Karpas-422 (cell line): ENCODE measurements around the gene ZNF638. TPM values are rescaled to one million over a fixed set of nuclear protein-coding genes. Genes with fewer than 3 reads are reported as not detected.

ENCODE experiments used
- DNase-seq: peaks from one replicate; pipeline ENCODE4 v3.0.0-alpha.2; 2015
- H2AFZ ChIP-seq: fragments of 200-600 bp; sonication (generic); 2 replicates; pipeline ENCODE4 v1.6.1; 2014; ENCODE audit warnings: antibody characterized with exemption, low read length, mixed read lengths
- H3K27ac ChIP-seq: fragments of 200-600 bp; sonication (generic); 2 replicates; pipeline ENCODE4 v1.5.1; 2014; ENCODE audit warnings: mild to moderate bottlenecking, low read length, moderate library complexity
- H3K27me3 ChIP-seq: fragments of 200-600 bp; sonication (generic); 2 replicates; pipeline ENCODE4 v1.6.1; 2014; ENCODE audit warnings: low read length, mixed read lengths
- H3K36me3 ChIP-seq: fragments of 200-600 bp; sonication (generic); 2 replicates; pipeline ENCODE4 v1.6.1; 2014; ENCODE audit warnings: low read length, mixed read lengths; ENCODE audit not compliant: insufficient read depth
- H3K4me1 ChIP-seq: fragments of 200-600 bp; sonication (generic); 2 replicates; pipeline ENCODE4 v1.6.1; 2014; ENCODE audit warnings: mild to moderate bottlenecking, low read length, mixed read lengths
- H3K4me2 ChIP-seq: fragments of 200-600 bp; sonication (generic); 2 replicates; pipeline ENCODE4 v1.6.1; 2014; ENCODE audit warnings: low read length, low read depth, mild to moderate bottlenecking; ENCODE audit not compliant: poor library complexity, severe bottlenecking
- H3K4me3 ChIP-seq: fragments of 200-600 bp; sonication (generic); 2 replicates; pipeline ENCODE4 v1.5.1; 2014; ENCODE audit warnings: mild to moderate bottlenecking, antibody characterized with exemption, low read length, mixed read lengths
- H3K79me2 ChIP-seq: fragments of 200-600 bp; sonication (generic); 2 replicates; pipeline ENCODE4 v1.6.1; 2014; ENCODE audit warnings: mild to moderate bottlenecking, low read length, mixed read lengths
- H3K9ac ChIP-seq: fragments of 200-600 bp; sonication (generic); 2 replicates; pipeline ENCODE4 v1.6.0; 2014; ENCODE audit warnings: low read length
- H3K9me2 ChIP-seq: fragments of 200-600 bp; sonication (generic), shearing (Covaris generic); replicated peaks from 2 replicates; pipeline ENCODE4 v1.6.0; 2014; ENCODE audit warnings: mild to moderate bottlenecking, low read length, moderate library complexity; ENCODE audit not compliant: insufficient read depth
- H3K9me3 ChIP-seq: fragments of 300-700, 200-600 bp; sonication (generic); 2 replicates; pipeline ENCODE4 v1.6.1; 2014; ENCODE audit warnings: low read length, mixed read lengths
- H4K20me1 ChIP-seq: fragments of 200-600 bp; sonication (generic); 2 replicates; pipeline ENCODE4 v1.6.1; 2014; ENCODE audit warnings: mild to moderate bottlenecking, antibody characterized with exemption, low read length, low read depth; ENCODE audit not compliant: insufficient read depth
- total RNA-seq: library from RNA; depleted of rRNA; stranded (reverse); fragments of >200 nt; shearing (Covaris generic); gene quantifications from 2 replicates; pipeline ENCODE4 v1.2.3, GENCODE V29; 2014; ENCODE audit warnings: low replicate concordance

The ZNF638 gene
- total RNA-seq, 1 experiment from 2014 or later = 317 TPM

DNA sequence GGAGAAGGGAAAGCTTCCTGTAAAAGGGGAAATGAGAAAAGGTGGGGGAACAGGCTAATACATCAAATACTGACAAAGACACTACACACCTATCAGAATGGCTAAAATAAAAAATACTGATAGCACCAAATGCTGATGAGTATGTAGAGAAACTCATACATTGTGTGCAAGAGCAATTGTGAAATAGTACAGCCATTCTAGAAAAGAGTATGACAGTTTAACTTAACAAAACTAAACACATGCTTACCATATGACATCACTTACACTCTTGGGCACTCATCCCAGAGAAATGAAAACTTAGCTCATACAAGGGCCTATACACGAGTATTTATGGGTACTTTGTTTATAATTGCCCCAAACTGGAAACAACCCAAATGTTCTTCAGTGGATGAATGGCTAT is 53.4 kb downstream of the ZNF638 start:
- Histone ChIP-seq H3K27ac (no peak overlapping the region), H4K20me1 (no peaks in the 10 kb centered on the region), H3K9ac (no peak overlapping the region), H3K36me3 (peaks cover 76% of the 10 kb centered on the region), H3K4me2 (no peak overlapping the region), H3K9me2 (no peaks in the 10 kb centered on the region), H3K9me3 (no peaks in the 10 kb centered on the region), H2AFZ (no peak overlapping the region), H3K4me1 (no peaks in the 10 kb centered on the region), H3K79me2 (peaks cover 38% of the 10 kb centered on the region), H3K4me3 (no peak overlapping the region), H3K27me3 (no peaks in the 10 kb centered on the region)
- DNase-seq = no peak

DNA sequence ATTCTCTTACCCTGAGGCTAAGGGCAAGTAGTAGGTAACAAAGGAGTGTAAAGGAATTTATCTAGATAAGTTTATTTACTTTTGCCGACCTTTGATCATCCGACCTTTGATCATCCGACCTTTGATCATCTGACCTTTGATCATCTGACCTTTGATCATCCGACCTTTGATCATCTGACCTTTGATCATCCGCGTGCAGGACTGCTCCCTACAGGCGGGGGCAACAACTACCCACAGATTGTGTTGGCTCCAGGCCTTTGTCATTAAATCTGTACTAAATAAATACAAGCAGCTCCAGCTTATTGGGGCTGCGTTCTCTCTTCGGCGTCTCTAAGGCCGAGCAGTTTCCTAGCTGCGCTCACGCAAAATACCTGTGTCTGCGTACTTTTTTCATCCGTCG is 56.6 kb downstream of the ZNF638 start:
- no peaks in the 10 kb centered on the region for H3K27me3 ChIP-seq
- no peak overlapping the region for H3K9ac ChIP-seq
- H2AFZ ChIP-seq = no peak overlapping the region
- no peaks in the 10 kb centered on the region for H3K9me2 ChIP-seq
- H4K20me1 ChIP-seq = no peaks in the 10 kb centered on the region
- H3K4me3 ChIP-seq = no peak overlapping the region
- H3K79me2 ChIP-seq = peaks cover 23% of the 10 kb centered on the region
- H3K4me1 ChIP-seq = no peaks in the 10 kb centered on the region
- H3K9me3 ChIP-seq = no peaks in the 10 kb centered on the region
- no peak for DNase-seq
- H3K36me3 ChIP-seq = peaks cover 65% of the 10 kb centered on the region
- H3K4me2 ChIP-seq = no peak overlapping the region
- no peak overlapping the region for H3K27ac ChIP-seq

DNA sequence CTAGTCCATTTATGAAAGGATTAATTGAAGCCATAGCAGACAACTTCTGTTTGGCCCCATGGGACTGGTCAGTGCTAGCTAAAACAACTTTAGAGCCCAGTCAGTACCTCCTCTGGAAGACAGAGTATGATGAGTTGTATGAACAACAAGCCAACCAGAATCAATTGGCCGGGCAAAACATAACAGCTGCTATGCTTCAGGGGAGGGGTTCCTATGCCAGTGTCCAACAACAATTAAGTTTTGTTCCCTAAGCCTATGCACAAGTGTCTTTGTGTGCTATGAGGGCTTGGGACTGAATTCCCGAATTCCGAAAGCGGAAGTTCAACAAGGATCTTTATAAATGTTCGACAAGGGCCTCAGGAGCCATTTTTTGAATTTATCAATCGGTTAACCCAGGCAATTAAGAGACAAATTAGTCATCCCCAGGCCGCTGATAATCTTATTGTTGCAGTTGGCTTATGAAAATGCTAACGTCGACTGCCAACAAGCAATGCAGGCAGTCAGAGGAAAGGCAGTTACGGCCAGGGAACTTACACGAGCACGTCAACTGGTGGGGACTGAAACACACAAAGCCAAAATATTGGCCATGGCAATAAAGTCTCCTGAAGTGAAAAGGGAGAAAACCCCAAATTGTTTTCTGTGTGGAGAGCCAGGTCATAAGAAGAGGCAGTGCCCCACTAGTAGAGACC is 57.9 kb downstream of the ZNF638 start:
- Histone ChIP-seq H3K4me3 (no peak overlapping the region), H2AFZ (no peak overlapping the region), H3K9me3 (no peaks in the 10 kb centered on the region), H3K9me2 (no peaks in the 10 kb centered on the region), H3K79me2 (peaks cover 14% of the 10 kb centered on the region), H3K4me1 (no peaks in the 10 kb centered on the region), H3K27ac (no peak overlapping the region), H3K9ac (no peak overlapping the region), H3K4me2 (no peak overlapping the region), H3K36me3 (peaks cover 66% of the 10 kb centered on the region), H3K27me3 (no peaks in the 10 kb centered on the region), H4K20me1 (no peaks in the 10 kb centered on the region)
- DNase-seq = no peak

DNA sequence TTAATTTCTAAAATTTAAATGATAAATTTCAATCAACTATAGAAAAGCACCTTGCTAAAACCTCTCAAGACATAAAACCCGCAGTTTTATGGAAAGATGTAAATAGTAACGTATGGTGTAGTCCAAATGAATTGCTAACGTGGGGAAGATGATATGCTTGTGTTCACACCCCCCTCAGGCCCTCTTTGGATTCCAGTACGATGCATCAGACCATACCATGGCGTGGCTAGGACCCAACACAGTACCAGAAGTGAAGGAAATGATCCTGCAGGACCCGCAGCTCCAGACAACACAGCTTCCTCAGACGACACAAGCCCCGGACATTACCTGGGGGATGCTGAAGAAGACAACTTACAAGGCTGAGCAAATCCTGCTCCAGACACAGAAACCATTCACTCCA is 61.6 kb downstream of the ZNF638 start:
- Histone ChIP-seq H3K4me1 (no peaks in the 10 kb centered on the region), H3K4me3 (no peak overlapping the region), H3K9me3 (no peaks in the 10 kb centered on the region), H4K20me1 (no peaks in the 10 kb centered on the region), H2AFZ (no peak overlapping the region), H3K79me2 (peaks cover 3% of the 10 kb centered on the region; the same call in 1 of the 2 replicates), H3K9ac (no peak overlapping the region), H3K27ac (no peak overlapping the region), H3K27me3 (no peaks in the 10 kb centered on the region), H3K9me2 (no peaks in the 10 kb centered on the region), H3K36me3 (peaks cover 67% of the 10 kb centered on the region), H3K4me2 (no peak overlapping the region)
- no peak for DNase-seq

DNA sequence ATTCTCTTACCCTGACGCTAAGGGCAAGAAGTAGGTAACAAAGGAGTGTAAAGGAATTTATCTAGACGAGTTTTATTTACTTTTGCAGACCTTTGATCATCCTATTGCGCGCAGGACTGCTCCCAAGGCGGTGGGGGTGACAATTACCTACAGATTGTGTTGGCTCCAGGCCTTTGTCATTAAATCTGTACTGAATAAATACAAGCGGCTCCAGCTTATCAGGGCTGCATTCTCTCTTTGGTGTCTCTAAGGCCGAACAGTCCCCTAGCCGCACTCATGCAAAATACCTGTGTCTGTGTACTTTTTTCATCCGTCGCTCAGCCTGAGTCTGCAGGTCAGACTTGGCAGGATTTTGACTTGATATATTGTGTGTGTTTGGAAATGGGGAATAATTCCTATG is 63.9 kb downstream of the ZNF638 start:
- Histone ChIP-seq H3K36me3 (peaks cover 82% of the 10 kb centered on the region), H3K9me3 (no peaks in the 10 kb centered on the region), H4K20me1 (no peaks in the 10 kb centered on the region)

DNA sequence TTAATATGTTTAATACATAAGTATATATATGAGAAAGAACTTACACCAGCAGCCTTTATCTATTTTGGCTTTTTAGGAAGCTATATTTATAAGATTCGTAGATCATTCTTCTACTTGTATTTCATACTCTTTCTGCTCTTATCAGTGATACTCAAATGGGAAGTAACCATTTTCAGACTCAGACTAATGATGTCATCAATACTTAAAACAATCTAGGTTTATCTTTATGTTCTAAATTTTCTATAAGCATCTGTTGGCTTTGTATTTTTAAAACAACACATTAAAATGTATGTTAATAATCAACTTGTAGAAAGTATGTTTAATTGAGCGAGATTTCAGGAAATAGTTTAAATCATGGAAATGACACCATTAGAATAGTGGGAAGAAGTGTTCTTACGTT is 70.8 kb downstream of the ZNF638 start:
- no peaks in the 10 kb centered on the region for H4K20me1 ChIP-seq
- no peak overlapping the region for H3K9ac ChIP-seq
- DNase-seq = no peak
- no peak overlapping the region for H3K27ac ChIP-seq
- peaks cover 13% of the 10 kb centered on the region for H3K79me2 ChIP-seq
- H3K4me2 ChIP-seq = no peak overlapping the region
- H3K9me2 ChIP-seq = no peaks in the 10 kb centered on the region
- H3K9me3 ChIP-seq = no peaks in the 10 kb centered on the region
- H3K4me3 ChIP-seq = no peak overlapping the region
- H3K4me1 ChIP-seq = no peaks in the 10 kb centered on the region
- no peaks in the 10 kb centered on the region for H3K27me3 ChIP-seq
- H3K36me3 ChIP-seq = peaks cover 94% of the 10 kb centered on the region
- no peak overlapping the region for H2AFZ ChIP-seq

More for the DNA sequence above, 63.9 kb downstream of the ZNF638 start:
- Histone ChIP-seq H3K27ac (no peak overlapping the region), H3K4me1 (no peaks in the 10 kb centered on the region), H3K9ac (no peak overlapping the region), H2AFZ (no peak overlapping the region), H3K4me2 (no peak overlapping the region), H3K4me3 (no peak overlapping the region), H3K9me2 (no peaks in the 10 kb centered on the region), H3K79me2 (peaks cover 6% of the 10 kb centered on the region; the same call in 1 of the 2 replicates), H3K27me3 (no peaks in the 10 kb centered on the region)
- DNase-seq = no peak

DNA sequence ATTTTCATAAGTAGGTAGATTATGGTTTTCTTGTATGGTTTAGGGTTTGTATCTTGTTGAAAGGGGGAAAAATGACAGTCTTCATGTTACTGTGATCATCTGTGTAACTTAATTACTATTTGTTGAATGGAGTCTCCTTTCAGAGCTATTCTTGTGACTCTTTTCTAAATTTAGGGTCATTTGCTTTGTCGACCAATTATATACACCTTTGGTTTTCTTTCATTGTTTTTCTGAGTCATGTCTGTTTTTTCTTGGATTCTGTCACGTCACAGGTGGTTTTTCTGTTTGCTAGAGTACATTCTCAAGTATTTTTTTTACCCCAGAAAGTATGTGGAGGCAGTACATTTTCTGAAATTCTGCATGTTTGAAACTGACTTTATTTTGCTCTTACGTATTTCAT is 78.0 kb downstream of the ZNF638 start:
- Histone ChIP-seq H3K9me2 (no peaks in the 10 kb centered on the region), H3K4me1 (no peaks in the 10 kb centered on the region), H2AFZ (no peak overlapping the region), H3K4me3 (no peak overlapping the region), H3K9ac (no peak overlapping the region), H3K79me2 (peaks cover 27% of the 10 kb centered on the region), H3K27me3 (no peaks in the 10 kb centered on the region), H3K27ac (no peak overlapping the region), H3K36me3 (peaks cover 61% of the 10 kb centered on the region), H3K9me3 (no peaks in the 10 kb centered on the region), H3K4me2 (no peak overlapping the region), H4K20me1 (no peaks in the 10 kb centered on the region)
- DNase-seq = no peak

DNA sequence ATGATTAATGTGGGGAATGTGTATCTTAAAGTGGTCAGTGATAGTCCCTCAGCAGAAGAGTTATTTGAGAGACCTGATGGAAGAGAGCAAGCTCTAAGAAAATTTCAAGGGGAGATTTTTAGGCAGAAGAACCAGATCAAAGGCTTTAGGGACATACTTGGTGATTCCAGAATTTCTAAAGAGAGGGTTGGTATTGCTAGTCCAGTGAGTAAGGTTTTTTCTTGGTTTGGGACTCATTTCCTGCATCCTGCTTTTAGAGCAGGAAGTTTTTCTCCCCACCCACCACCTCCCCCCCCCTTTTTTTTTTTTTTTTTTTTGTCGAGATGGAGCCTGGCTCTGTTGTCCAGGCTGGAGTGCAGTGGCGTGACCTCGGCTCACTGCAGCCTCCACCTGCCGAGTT is 79.1 kb downstream of the ZNF638 start:
- Histone ChIP-seq H2AFZ (no peak overlapping the region), H4K20me1 (no peaks in the 10 kb centered on the region), H3K9ac (no peak overlapping the region), H3K36me3 (peaks cover 51% of the 10 kb centered on the region), H3K9me3 (no peaks in the 10 kb centered on the region), H3K27me3 (no peaks in the 10 kb centered on the region), H3K27ac (no peak overlapping the region), H3K4me2 (no peak overlapping the region), H3K4me1 (no peaks in the 10 kb centered on the region), H3K4me3 (no peak overlapping the region), H3K9me2 (no peaks in the 10 kb centered on the region), H3K79me2 (peaks cover 27% of the 10 kb centered on the region)
- no peak for DNase-seq
